ENCODE results near the gene P4HA1.

Gene P4HA1

DNA sequence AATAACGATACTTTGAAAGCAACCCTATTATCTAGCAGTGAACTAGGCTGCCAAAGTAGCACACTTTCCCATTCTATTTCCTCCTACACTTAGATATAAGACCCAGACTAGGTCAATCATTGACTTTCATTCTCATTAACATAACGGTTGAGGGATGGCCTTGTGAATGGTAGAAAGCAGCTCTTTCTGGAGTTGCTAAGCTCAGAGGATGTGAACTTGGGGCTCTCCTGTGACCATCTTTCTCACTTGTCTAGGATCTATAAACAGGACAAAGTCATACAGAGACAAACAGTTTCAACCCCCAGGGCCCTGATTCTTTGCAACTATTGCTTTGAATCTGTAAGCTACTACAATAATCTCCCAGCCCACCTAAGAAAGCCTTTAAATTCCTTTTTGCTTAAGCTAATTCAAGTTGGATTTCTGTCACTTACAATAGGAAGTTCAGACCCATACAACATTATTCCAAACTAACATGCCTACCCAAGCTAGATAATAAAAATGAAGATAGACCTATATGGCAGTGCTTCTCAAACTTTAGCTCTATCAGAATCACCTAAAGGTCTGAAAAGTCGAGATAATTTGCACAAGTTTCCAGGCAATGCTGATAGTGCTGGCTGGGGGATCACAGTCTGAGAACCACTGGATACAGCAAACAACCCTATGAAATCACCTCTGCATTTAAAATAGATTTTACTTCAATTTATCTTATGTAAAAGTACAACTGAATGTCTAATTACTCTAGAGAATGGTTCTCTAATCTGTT, 16.7 kb downstream of the P4HA1 start:
- H3K9me3 ChIP-seq, result no peaks in the 10 kb centered on the region
- H3K27me3 ChIP-seq, result no peaks in the 10 kb centered on the region
- no peak for TF ChIP-seq Cebpa-rat (IDR thresholded peaks at IDR 0.05)
- no peak overlapping the region for H3K4me2 ChIP-seq
- H3K9ac ChIP-seq, result no peak overlapping the region
- no peak overlapping the region for H3K4me3 ChIP-seq
- peaks cover 57% of the 10 kb centered on the region for H3K36me3 ChIP-seq
- H4K20me1 ChIP-seq, result peaks cover 84% of the 10 kb centered on the region
- no peak overlapping the region for H3K27ac ChIP-seq
- peaks cover 6% of the 10 kb centered on the region; the same call in 1 of the 2 replicates for H3K4me1 ChIP-seq

DNA sequence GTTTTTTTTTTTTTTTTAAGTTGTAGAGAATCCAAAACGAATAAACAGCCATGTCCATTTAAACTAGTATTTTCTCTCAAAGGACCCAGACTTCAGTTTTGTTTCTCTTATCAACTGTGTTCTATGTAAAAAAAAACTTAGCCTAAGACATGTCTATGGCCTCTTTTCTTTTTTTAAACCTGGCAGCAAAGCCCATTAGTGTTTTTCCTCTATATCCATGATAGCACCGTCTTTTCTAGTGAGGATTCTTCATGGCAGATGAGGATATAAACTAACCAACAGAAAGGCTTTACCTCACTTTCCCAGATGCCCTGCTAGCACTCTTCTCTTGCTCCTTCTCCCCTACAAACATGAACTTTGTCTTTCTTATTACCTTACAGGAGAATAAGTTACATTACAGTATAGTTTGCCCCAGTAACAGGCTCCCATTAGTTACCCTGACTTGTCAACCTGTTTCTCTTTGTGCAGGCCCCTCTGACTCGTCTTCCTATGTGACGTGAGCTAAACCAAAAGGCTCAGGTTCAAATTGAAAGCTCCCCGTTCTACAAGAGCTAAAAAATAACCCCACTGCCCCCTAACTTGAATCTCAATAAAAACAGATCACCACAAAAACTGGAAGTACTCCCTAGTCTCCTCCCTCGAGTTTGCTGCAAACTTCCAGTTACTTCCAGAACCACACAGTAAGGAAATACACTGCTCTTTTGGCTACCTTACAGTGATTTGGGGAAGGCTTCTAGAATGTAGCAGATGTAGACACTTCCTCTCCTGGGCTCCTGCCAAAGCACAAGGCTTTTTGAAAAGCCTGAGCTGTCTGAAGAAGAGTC, 20.1 kb downstream of the P4HA1 start:
- Histone ChIP-seq H3K36me3 (peaks cover 69% of the 10 kb centered on the region), H3K9me3 (no peaks in the 10 kb centered on the region), H3K27me3 (no peaks in the 10 kb centered on the region), H3K4me3 (no peak overlapping the region), H3K4me1 (peaks cover 6% of the 10 kb centered on the region; the same call in 1 of the 2 replicates), H3K9ac (no peak overlapping the region), H3K27ac (0 out of 2 replicates have a peak overlapping the region, but pooled peaks have one; percentile 28), H3K4me2 (no peak overlapping the region), H4K20me1 (peaks cover 61% of the 10 kb centered on the region)
- no peak for TF ChIP-seq Cebpa-rat (IDR thresholded peaks at IDR 0.05)

DNA sequence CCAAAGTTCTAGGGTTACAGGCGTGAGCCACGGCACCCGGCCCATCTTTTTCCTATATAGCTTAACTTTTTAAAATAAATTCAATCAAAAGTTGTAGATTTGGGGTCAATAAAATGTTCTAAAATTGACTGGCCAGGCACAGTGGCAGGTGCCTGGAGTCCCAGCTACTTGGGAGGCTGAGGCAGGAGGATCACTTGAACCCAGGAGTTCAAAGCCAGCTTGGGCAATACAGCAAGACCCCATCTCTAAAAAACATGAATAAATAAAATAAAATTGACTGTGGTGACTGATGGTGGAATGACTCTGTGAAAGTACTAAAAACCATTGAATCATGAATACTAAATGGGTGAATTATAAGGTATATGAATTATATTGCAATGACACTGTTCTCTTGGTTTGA, 20.8 kb downstream of the P4HA1 start:
- Histone ChIP-seq H3K4me2 (no peak overlapping the region), H3K9ac (no peak overlapping the region), H3K27me3 (no peaks in the 10 kb centered on the region), H3K4me1 (peaks cover 6% of the 10 kb centered on the region; the same call in 1 of the 2 replicates), H3K4me3 (no peak overlapping the region), H3K36me3 (peaks cover 73% of the 10 kb centered on the region), H4K20me1 (peaks cover 64% of the 10 kb centered on the region), H3K9me3 (no peaks in the 10 kb centered on the region), H3K27ac (no peak overlapping the region)
- TF ChIP-seq Cebpa-rat (IDR thresholded peaks at IDR 0.05), result no peak

DNA sequence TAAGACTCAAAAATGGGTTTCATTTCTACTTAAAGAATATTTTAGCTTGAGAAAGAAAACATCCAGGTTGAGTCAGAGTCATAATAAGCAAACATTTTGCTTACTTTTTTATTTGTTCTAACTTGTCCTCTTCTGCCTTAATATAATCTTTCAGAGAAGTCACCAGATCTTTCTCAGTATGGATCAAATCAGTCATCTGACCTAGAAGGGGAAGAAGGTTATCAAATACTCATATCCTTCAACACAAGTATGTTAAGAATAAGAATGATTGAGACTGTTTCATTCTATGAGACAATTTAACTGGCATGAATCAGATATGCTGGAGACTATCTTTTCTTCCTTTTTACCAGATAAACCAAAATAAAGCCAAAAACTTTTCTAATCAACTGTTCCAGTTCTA, 23.0 kb downstream of the P4HA1 start:
- Histone ChIP-seq H3K4me1 (peaks cover 6% of the 10 kb centered on the region; the same call in 1 of the 2 replicates), H3K9ac (no peak overlapping the region), H3K27ac (no peak overlapping the region), H3K4me3 (no peak overlapping the region), H3K4me2 (no peak overlapping the region), H3K27me3 (no peaks in the 10 kb centered on the region), H3K9me3 (no peaks in the 10 kb centered on the region), H4K20me1 (peaks cover 56% of the 10 kb centered on the region), H3K36me3 (peaks cover 74% of the 10 kb centered on the region)
- TF ChIP-seq Cebpa-rat (IDR thresholded peaks at IDR 0.05), result no peak

DNA sequence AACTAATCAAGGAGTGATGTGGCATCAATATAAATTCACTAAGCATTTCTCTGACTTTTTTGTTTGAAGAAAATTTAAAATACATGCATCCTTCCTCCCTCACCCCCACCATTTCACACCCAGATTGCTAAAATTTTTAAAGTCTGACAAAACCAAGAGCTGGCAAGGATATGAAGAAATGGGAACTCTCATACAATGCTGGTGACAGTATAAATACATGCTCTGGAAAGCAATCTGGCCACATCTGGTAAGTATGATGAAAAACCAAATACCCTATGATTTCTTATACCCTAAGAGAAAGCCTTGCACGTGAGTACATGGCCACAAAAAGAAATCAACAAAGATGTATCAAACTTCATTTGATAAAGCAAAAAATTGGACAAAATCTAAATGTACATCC, 31.2 kb downstream of the P4HA1 start:
- no peak overlapping the region for H3K4me2 ChIP-seq
- no peak overlapping the region for H3K4me3 ChIP-seq
- no peaks in the 10 kb centered on the region for H3K4me1 ChIP-seq
- H3K9ac ChIP-seq, result no peak overlapping the region
- peaks cover 39% of the 10 kb centered on the region for H4K20me1 ChIP-seq
- H3K9me3 ChIP-seq, result no peaks in the 10 kb centered on the region
- H3K27me3 ChIP-seq, result no peaks in the 10 kb centered on the region
- peaks cover 91% of the 10 kb centered on the region for H3K36me3 ChIP-seq
- H3K27ac ChIP-seq, result no peak overlapping the region
- TF ChIP-seq Cebpa-rat (IDR thresholded peaks at IDR 0.05), result no peak

DNA sequence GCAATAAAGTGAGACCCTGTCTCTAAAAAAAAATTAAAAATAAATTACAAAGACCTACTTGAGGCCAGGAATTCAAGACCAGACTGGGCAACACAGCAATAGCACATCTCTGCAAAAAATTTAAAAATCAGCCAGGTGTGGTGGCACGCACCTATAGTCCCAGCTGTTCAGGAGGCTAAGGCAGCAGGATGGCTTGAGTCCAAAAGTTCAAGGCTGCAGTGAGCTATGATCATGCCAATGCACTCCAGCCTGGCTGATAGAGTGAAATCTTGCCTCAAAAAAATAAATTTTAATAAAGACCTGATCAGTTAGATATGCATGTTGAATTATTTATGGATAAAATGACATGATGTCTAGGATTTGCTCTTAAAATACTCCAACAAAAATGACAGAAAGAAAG, 34.9 kb downstream of the P4HA1 start:
- H3K27me3 ChIP-seq, result no peaks in the 10 kb centered on the region
- H3K9me3 ChIP-seq, result no peaks in the 10 kb centered on the region
- H3K27ac ChIP-seq, result no peak overlapping the region
- peaks cover 33% of the 10 kb centered on the region for H4K20me1 ChIP-seq
- peaks cover 90% of the 10 kb centered on the region for H3K36me3 ChIP-seq
- H3K4me2 ChIP-seq, result no peak overlapping the region
- TF ChIP-seq Cebpa-rat (IDR thresholded peaks at IDR 0.05), result no peak
- H3K4me1 ChIP-seq, result no peaks in the 10 kb centered on the region
- no peak overlapping the region for H3K9ac ChIP-seq
- H3K4me3 ChIP-seq, result no peak overlapping the region

DNA sequence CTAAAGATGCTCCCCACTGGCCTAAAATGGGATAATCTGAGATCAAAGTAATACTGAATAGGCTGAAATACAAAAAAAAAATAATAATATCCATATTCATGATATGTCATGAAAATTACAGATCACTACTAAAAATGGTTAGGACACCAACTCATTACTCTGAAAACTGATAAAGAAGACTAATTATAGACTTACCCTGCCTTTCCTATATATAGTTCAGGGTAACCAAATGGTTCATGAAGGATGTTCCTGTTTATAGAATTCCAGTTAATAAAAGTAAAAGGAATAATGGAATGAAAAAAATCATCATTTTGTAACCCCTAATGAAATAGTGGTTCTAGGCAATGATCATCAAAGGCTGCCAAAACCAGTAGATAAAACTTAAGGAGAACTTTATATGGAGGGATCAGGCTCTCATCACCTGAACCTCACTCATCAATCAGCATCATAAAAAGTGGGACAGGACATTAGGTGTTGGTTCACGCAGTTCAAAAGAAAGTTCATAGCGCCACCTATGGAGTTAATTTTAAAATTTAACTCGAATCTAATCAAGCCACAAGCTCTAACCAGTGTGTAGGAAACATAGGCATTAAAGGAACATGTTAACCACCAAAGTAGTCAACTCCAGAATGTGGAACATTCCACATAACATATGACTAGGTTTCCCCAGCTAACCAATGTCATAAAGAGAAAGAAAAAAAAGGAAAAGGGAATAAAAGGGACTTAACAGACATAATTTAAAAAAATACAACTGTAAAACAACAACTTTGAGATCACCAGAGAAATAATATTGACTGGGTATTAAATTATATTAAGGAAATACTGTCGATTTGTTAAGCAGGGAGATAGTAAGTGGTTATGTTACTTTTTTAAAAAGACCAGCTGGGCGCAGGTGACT, 35.7 kb downstream of the P4HA1 start:
- H3K27ac ChIP-seq, result no peak overlapping the region
- H3K4me2 ChIP-seq, result no peak overlapping the region
- peaks cover 90% of the 10 kb centered on the region for H3K36me3 ChIP-seq
- no peaks in the 10 kb centered on the region for H3K9me3 ChIP-seq
- TF ChIP-seq Cebpa-rat (IDR thresholded peaks at IDR 0.05), result no peak
- H3K4me3 ChIP-seq, result no peak overlapping the region
- no peaks in the 10 kb centered on the region for H3K27me3 ChIP-seq
- no peaks in the 10 kb centered on the region for H3K4me1 ChIP-seq
- H3K9ac ChIP-seq, result no peak overlapping the region
- H4K20me1 ChIP-seq, result peaks cover 25% of the 10 kb centered on the region

DNA sequence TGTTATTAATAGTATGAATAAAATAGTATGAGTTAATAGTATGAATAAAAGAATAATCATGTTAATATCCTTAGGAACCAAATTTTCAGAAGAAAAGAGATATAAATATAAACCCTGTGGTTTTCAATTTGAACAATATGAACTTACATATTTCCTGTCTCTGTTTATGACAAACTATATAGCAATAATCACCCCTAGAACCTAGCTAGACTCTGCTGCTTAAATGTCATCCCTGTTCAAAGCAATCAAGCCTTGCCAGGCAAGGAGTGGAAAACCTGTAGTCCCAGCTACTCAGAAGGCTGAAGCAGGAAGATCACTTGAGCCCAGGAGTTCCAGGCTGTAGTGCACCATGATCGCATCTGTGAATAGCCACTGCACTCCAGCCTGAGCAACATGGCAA, 36.5 kb downstream of the P4HA1 start:
- no peak overlapping the region for H3K4me2 ChIP-seq
- H3K27ac ChIP-seq, result no peak overlapping the region
- H3K36me3 ChIP-seq, result peaks cover 92% of the 10 kb centered on the region
- H3K9ac ChIP-seq, result no peak overlapping the region
- H3K4me1 ChIP-seq, result no peaks in the 10 kb centered on the region
- no peak overlapping the region for H3K4me3 ChIP-seq
- no peaks in the 10 kb centered on the region for H3K27me3 ChIP-seq
- H4K20me1 ChIP-seq, result peaks cover 24% of the 10 kb centered on the region
- H3K9me3 ChIP-seq, result no peaks in the 10 kb centered on the region
- no peak for TF ChIP-seq Cebpa-rat (IDR thresholded peaks at IDR 0.05)

DNA sequence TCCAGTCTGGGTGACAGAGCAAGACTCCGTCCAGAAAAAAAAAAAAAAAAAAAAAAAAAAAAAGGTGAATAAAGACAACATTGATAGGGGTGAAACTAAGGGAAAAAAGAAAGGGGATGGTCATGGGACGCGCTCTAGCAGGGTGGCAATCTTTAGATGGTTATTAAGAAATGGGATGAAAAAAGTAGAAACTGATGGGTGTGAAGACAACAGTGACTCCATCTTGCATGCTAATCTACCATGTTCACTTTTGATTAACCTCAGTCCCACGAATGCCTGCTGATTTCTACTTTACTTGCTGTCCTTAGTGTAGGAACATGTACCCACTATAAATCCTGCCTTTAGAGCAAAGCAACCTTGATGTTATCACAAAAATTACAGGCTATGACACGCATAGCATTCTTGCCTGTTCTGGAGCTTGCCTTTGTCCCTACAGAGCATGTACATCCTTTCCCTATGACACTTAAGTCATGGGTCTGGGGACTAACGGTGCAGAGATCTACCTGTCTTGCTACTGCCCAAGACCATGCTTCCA, 38.5 kb downstream of the P4HA1 start:
- no peak for TF ChIP-seq Cebpa-rat (IDR thresholded peaks at IDR 0.05)
- Histone ChIP-seq H3K9me3 (no peaks in the 10 kb centered on the region), H3K4me3 (no peak overlapping the region), H3K27me3 (no peaks in the 10 kb centered on the region), H3K4me2 (no peak overlapping the region), H3K36me3 (peaks cover 92% of the 10 kb centered on the region), H3K9ac (no peak overlapping the region), H3K4me1 (no peaks in the 10 kb centered on the region), H4K20me1 (peaks cover 15% of the 10 kb centered on the region), H3K27ac (no peak overlapping the region)

All from BLaER1 (cell line).